ENCODE data around the gene PKHD1. TPM values are rescaled to one million over a fixed set of nuclear protein-coding genes. Genes with fewer than 3 reads are reported as not detected.

PKHD1 gene
- total and polyA plus RNA-seq, 2 of the 8 experiments (the other 6 are each of a cell fraction or from before 2014, with no cell fraction given) = 0.06 to 0.09 TPM

DNA sequence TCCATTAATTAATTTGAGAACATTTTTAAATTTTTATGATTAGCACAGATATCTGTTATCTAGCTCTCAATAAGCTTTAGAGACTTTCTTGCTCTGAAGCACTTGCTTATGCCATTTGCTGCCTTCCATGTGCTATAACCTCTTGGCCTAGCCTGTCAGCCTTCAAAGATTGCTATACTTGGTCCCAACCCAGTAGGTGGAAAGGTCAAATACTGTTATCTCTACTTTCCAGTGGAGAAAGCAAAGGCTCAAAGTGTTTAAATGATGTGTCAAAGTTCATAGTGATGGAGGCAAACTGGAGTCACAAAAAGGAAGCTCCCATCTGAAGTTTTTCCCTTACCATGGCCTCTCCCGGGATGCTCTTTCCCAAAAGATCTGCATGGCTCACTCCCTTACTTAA lies 125.1 kb downstream of the PKHD1 start:
- no peak for FAIRE-seq
- H3K14ac ChIP-seq (ENCODE audit: insufficient read length) = no peak overlapping the region
- no peaks in the 10 kb centered on the region for H3K79me1 ChIP-seq (ENCODE audit: low read depth, low read length)
- H3K27me3 ChIP-seq (replicated peaks in 1 of 4; ENCODE audit: control insufficient read depth in 3 of 4, extremely low read depth in 1 of 4, insufficient read depth in 3 of 4, low read length in 3 of 4) = no peaks in the 10 kb centered on the region
- no peak overlapping the region for H3K18ac ChIP-seq (ENCODE audit: extremely low read depth, low read length)
- no peak overlapping the region for H2AK5ac ChIP-seq (ENCODE audit: low read depth, low read length)
- WGBS, 2 experiments (ENCODE audit: extremely low coverage in 1 of 2, insufficient coverage in 1 of 2, insufficient read length in 1 of 2, insufficient replicate concordance in 2 of 2, low coverage in 1 of 2, low lambda C conversion rate in 2 of 2, missing lambda C conversion rate in 1 of 2) = 88% methylated on average over 1 of the region's 1 CpG; no CpG with 5 or more reads in 1 of the 2 experiments
- no peaks in the 10 kb centered on the region; the same call in 1 of the 2 replicates for H3K23me2 ChIP-seq (ENCODE audit: low read depth, low read length)
- DNase-seq (ENCODE audit: low read depth in 1 of 2, low spot score in 2 of 2) = no peak
- no peaks in the 10 kb centered on the region for H4K20me1 ChIP-seq (replicated peaks in 1 of 2; ENCODE audit: control insufficient read depth in 1 of 2, insufficient read depth in 2 of 2, low read length in 2 of 2)
- H3K9me3 ChIP-seq (ENCODE audit: insufficient read depth in 2 of 2, low read depth in 1 of 2, low read length in 1 of 2) = no peaks in the 10 kb centered on the region
- no peak overlapping the region for H4K8ac ChIP-seq (ENCODE audit: extremely low read depth, insufficient read depth, low read length)
- POLR2A ChIA-PET (ENCODE audit: partially characterized antibody) = no interaction called here
- H2BK120ac ChIP-seq (replicated peaks; ENCODE audit: low read depth, low read length) = no peak overlapping the region
- H3K56ac ChIP-seq (replicated peaks; ENCODE audit: insufficient read length, low read depth, low read length) = no peak overlapping the region
- H3K23ac ChIP-seq (ENCODE audit: insufficient read length) = no peak overlapping the region
- no peak overlapping the region for H3K4me2 ChIP-seq (ENCODE audit: insufficient read depth in 1 of 2, low read depth in 2 of 2, low read length in 2 of 2)
- CTCF ChIA-PET (ENCODE audit: partially characterized antibody) = interaction anchor here (0.7 to 4.6 kb wide), 8 partner anchors 10 to 392 kb away, joined by 3 to 27 read pairs (median 6); no protein-coding TSS in a partner anchor
- no peaks in the 10 kb centered on the region for H3K4me1 ChIP-seq (replicated peaks in 1 of 4; ENCODE audit: control insufficient read depth in 3 of 4, insufficient read depth in 4 of 4, low read length in 3 of 4)
- H2BK15ac ChIP-seq (ENCODE audit: low read length) = no peak overlapping the region
- H2AFZ ChIP-seq (ENCODE audit: low read length) = no peak overlapping the region
- no peaks in the 10 kb centered on the region for H3K36me3 ChIP-seq (ENCODE audit: control insufficient read depth in 2 of 4, insufficient read depth in 4 of 4, low read length in 3 of 4)
- no peak overlapping the region for H4K91ac ChIP-seq (replicated peaks; ENCODE audit: insufficient read length, low read length)
- H2BK5ac ChIP-seq (ENCODE audit: low read depth, low read length) = no peak overlapping the region
- H2BK20ac ChIP-seq (ENCODE audit: low read length) = no peak overlapping the region
- H4K5ac ChIP-seq (ENCODE audit: insufficient read length, low read depth, low read length) = no peak overlapping the region
- no peaks in the 10 kb centered on the region for H3K79me2 ChIP-seq (ENCODE audit: control insufficient read depth in 1 of 2, insufficient read depth in 2 of 2, low read length in 2 of 2)
- H3K9ac ChIP-seq (replicated peaks in 1 of 4; ENCODE audit: extremely low read depth in 1 of 4, low read depth in 3 of 4, low read length in 3 of 4) = no peak overlapping the region
- H3K4me3 ChIP-seq (ENCODE audit: extremely low read depth in 1 of 4, insufficient read depth in 2 of 4, low read depth in 3 of 4, low read length in 4 of 4) = no peak overlapping the region
- H3K27ac ChIP-seq (ENCODE audit: low read depth, low read length) = no peak overlapping the region
- H3K4ac ChIP-seq (replicated peaks; ENCODE audit: insufficient read length, low read depth, low read length) = no peak overlapping the region
- H2BK12ac ChIP-seq (ENCODE audit: low read depth, low read length) = no peak overlapping the region
- no peak for TF ChIP-seq SIRT6 (IDR thresholded peaks at IDR 0.05; ENCODE audit: low read length)
- no peak for TF ChIP-seq RFX5 (IDR thresholded peaks at IDR 0.05; ENCODE audit: borderline replicate concordance, low read depth, low read length)
- no peak for TF ChIP-seq YY1 (IDR thresholded peaks at IDR 0.05; ENCODE audit: low read depth, low read length)
- no peak for TF ChIP-seq SIN3A (conservative IDR thresholded peaks at IDR 0.05 in 1 of 2, IDR thresholded peaks at IDR 0.05 in 1 of 2; ENCODE audit: low read depth in 1 of 2, low read length in 2 of 2)
- TF ChIP-seq POU5F1 (IDR thresholded peaks at IDR 0.05; ENCODE audit: low read depth, low read length) = no peak
- no peak for TF ChIP-seq SP2 (IDR thresholded peaks at IDR 0.05; ENCODE audit: low read length)
- TF ChIP-seq TBP (IDR thresholded peaks at IDR 0.05; ENCODE audit: low read depth, low read length) = no peak
- TF ChIP-seq HDAC2 (IDR thresholded peaks at IDR 0.05; ENCODE audit: borderline replicate concordance in 1 of 2, low read depth in 2 of 2, low read length in 2 of 2) = no peak
- no peak for TF ChIP-seq PHF8 (conservative IDR thresholded peaks at IDR 0.05; ENCODE audit: low read depth, low read length)
- no peak for TF ChIP-seq CHD2 (IDR thresholded peaks at IDR 0.05; ENCODE audit: low read length)
- no peak for TF ChIP-seq CBX5 (IDR thresholded peaks at IDR 0.05; ENCODE audit: low read depth, low read length)
- no peak for TF ChIP-seq CHD1 (IDR thresholded peaks at IDR 0.05; ENCODE audit: low read depth, low read length)
- TF ChIP-seq CEBPB (IDR thresholded peaks at IDR 0.05; ENCODE audit: low read depth, low read length) = no peak
- no peak for TF ChIP-seq MAFK (IDR thresholded peaks at IDR 0.05; ENCODE audit: low read depth, low read length)
- TF ChIP-seq SIX5 (IDR thresholded peaks at IDR 0.05; ENCODE audit: low read depth, low read length) = no peak
- TF ChIP-seq HDAC6 (IDR thresholded peaks at IDR 0.05; ENCODE audit: low read depth, low read length) = no peak

All from H1 (cell line).